Measurements from ENCODE around the gene BIK. TPM values are rescaled to one million over a fixed set of nuclear protein-coding genes. Genes with fewer than 3 reads are reported as not detected.

Gene BIK
- total RNA-seq: under 1 TPM in 2 of 9 donors, not detected in 7; 0.23 to 0.88 TPM
- polyA plus RNA-seq: under 1 TPM; 0.28 to 0.65 TPM
- long read RNA-seq, donor 1: 0 reads
- long read RNA-seq, donor 2: 0 reads
- long read RNA-seq, donor 3: 0 reads

GRCh38 chr22:43110444-43110926 is at the start of gene BIK:
Gene BIK (plus strand): TSS chr22:43110750. CDS start chr22:43124023, 13,273 bp downstream.
- intact Hi-C loops (cut with DNase I): no loop called here
- Histone ChIP-seq H3K4me3 (peak within 1 kb of the TSS; percentile 44 to 71 (median 56)), H3K9me3 (no peaks in the 10 kb centered on the region), H3K27ac (no peak within 1 kb of the TSS), H3K27me3 (peaks cover 0 to 40% (median 15%) of the 10 kb centered on the region in 9 donors), H3K36me3 (no peaks in the 10 kb centered on the region), H3K4me1 (peaks cover 0 to 20% (median 13%) of the 10 kb centered on the region in 12 donors)
- DNase-seq (peak in 4 of 5 donors; percentile 32 to 73 (median 52)), ATAC-seq (peak; percentile 12 to 70 (median 62))
- 0 to 5% (median 1%) methylated on average over 8 to 49 of the region's 49 CpGs for WGBS, 4 donors
- no peak for TF ChIP-seq POLR2A (IDR thresholded peaks at IDR 0.05)
- TF ChIP-seq CTCF (IDR thresholded peaks at IDR 0.05): peak in 6 of 12 donors; percentile 6 to 42 (median 26)

GRCh38 chr22:43066134-43066533 is 44.4 kb upstream of the BIK start:
- H3K27ac ChIP-seq: no peak overlapping the region
- H3K36me3 ChIP-seq: peaks cover 0 to 59% (median 33%) of the 10 kb centered on the region in 9 donors
- H3K4me1 ChIP-seq: no peaks in the 10 kb centered on the region
- ATAC-seq (peak in 2 of 4 donors; percentile 55 to 86), DNase-seq (peak in 3 of 5 donors; percentile 23 to 59 (median 47))
- intact Hi-C loops (cut with DNase I): no loop called here
- TF ChIP-seq POLR2A (IDR thresholded peaks at IDR 0.05) (no peak), CTCF (IDR thresholded peaks at IDR 0.05) (no peak)
- H3K9me3 ChIP-seq: no peaks in the 10 kb centered on the region
- 56 to 74% (median 65%) methylated on average over 7 of the region's 7 CpGs for WGBS, 4 donors
- H3K27me3 ChIP-seq: no peaks in the 10 kb centered on the region
- H3K4me3 ChIP-seq: no peak overlapping the region

- Histone ChIP-seq H3K9me3 (no peaks in the 10 kb centered on the region), H3K27ac (no peak overlapping the region), H3K36me3 (peaks cover 0 to 51% (median 28%) of the 10 kb centered on the region in 9 donors), H3K4me1 (no peaks in the 10 kb centered on the region), H3K4me3 (no peak overlapping the region), H3K27me3 (no peaks in the 10 kb centered on the region)
- no peak for DNase-seq
- no peak for ATAC-seq
- TF ChIP-seq CTCF (IDR thresholded peaks at IDR 0.05): no peak
- intact Hi-C loops (cut with DNase I): no loop called here
- WGBS, 4 donors: 82 to 88% (median 87%) methylated on average over 11 of the region's 11 CpGs
Observed at GRCh38 chr22:43066844-43067385, 43.6 kb upstream of the BIK start.

- peak in 4 of 5 donors; percentile 51 to 69 (median 55) for DNase-seq
- TF ChIP-seq CTCF (IDR thresholded peaks at IDR 0.05) (no peak), POLR2A (IDR thresholded peaks at IDR 0.05) (no peak)
- intact Hi-C loops (cut with DNase I): loop anchor here in 1 of 10 donors (10.0 kb wide), 1 partner anchor 58 kb away; no protein-coding TSS in a partner anchor
- peak overlapping the region in 4 of 12 donors; percentile 15 to 45 (median 36) for H3K27ac ChIP-seq
- peaks cover 0 to 11% (median 0%) of the 10 kb centered on the region in 12 donors for H3K4me1 ChIP-seq
- no peak overlapping the region for H3K4me3 ChIP-seq
- H3K9me3 ChIP-seq: no peaks in the 10 kb centered on the region
- WGBS, 4 donors: 51 to 67% (median 58%) methylated on average over 15 to 20 of the region's 20 CpGs
- peaks cover 0 to 20% (median 3%) of the 10 kb centered on the region in 9 donors for H3K36me3 ChIP-seq
- peak; percentile 79 to 90 (median 86) for ATAC-seq
- no peaks in the 10 kb centered on the region for H3K27me3 ChIP-seq
Observed at GRCh38 chr22:43077121-43077877, 33.3 kb upstream of the BIK start.
